Ishikawa (cell line): ENCODE data around the gene ANKRD33B.

Experiments
- CEBPB ChIP-seq: IDR thresholded peaks from 2 replicates; pipeline ENCODE4 v1.6.1; 2012
- EGR1 ChIP-seq: IDR thresholded peaks from 2 replicates; pipeline ENCODE4 v1.6.1; 2012
- EP300 ChIP-seq: IDR thresholded peaks from 2 replicates; pipeline ENCODE4 v1.6.1; 2012; ENCODE audit warnings: borderline replicate concordance
- FOXM1 ChIP-seq: IDR thresholded peaks from 2 replicates; pipeline ENCODE4 v1.6.1; 2012; ENCODE audit warnings: low read depth, borderline replicate concordance
- MAX ChIP-seq: IDR thresholded peaks from 2 replicates; pipeline ENCODE4 v1.6.1; 2012
- NFIC ChIP-seq: IDR thresholded peaks from 2 replicates; pipeline ENCODE4 v1.6.1; 2012
- RAD21 ChIP-seq: IDR thresholded peaks from 2 replicates; pipeline ENCODE4 v1.6.1; 2012; ENCODE audit warnings: low read depth
- REST ChIP-seq: IDR thresholded peaks from 2 replicates; pipeline ENCODE4 v1.6.1; 2012; ENCODE audit warnings: low read depth, mild to moderate bottlenecking
- TAF1 ChIP-seq: IDR thresholded peaks from 2 replicates; pipeline ENCODE4 v1.6.1; 2012; ENCODE audit warnings: low read depth, mild to moderate bottlenecking
- TEAD4 ChIP-seq: IDR thresholded peaks from 2 replicates; pipeline ENCODE4 v1.6.1; 2012
- USF1 ChIP-seq: IDR thresholded peaks from 2 replicates; pipeline ENCODE4 v1.6.1; 2012
- ZBTB7A ChIP-seq: IDR thresholded peaks from 2 replicates; pipeline ENCODE4 v1.6.1; 2012; ENCODE audit warnings: low read depth

GRCh38 chr5:10556893-10557746 is 6.8 kb upstream of the ANKRD33B start:
- TF ChIP-seq REST (no peak), RAD21 (no peak), CEBPB (no peak), EGR1 (no peak), TAF1 (no peak), EP300 (no peak), FOXM1 (no peak), MAX (no peak), TEAD4 (no peak), ZBTB7A (no peak), USF1 (no peak), NFIC (no peak)
